Fibroblast of peridontal ligament (primary cell): ENCODE data around the gene THBS3.
"Not testable (repeated sequence)": the region's sequence is repeated elsewhere in the genome, so short reads cannot be mapped to it uniquely, and the experiment has no call there.

Experiments used
- DNase-seq: peaks from one replicate; pipeline ENCODE4 v3.0.0-alpha.2; 2010; ENCODE audit errors: extremely low read depth

Gene THBS3

DNA sequence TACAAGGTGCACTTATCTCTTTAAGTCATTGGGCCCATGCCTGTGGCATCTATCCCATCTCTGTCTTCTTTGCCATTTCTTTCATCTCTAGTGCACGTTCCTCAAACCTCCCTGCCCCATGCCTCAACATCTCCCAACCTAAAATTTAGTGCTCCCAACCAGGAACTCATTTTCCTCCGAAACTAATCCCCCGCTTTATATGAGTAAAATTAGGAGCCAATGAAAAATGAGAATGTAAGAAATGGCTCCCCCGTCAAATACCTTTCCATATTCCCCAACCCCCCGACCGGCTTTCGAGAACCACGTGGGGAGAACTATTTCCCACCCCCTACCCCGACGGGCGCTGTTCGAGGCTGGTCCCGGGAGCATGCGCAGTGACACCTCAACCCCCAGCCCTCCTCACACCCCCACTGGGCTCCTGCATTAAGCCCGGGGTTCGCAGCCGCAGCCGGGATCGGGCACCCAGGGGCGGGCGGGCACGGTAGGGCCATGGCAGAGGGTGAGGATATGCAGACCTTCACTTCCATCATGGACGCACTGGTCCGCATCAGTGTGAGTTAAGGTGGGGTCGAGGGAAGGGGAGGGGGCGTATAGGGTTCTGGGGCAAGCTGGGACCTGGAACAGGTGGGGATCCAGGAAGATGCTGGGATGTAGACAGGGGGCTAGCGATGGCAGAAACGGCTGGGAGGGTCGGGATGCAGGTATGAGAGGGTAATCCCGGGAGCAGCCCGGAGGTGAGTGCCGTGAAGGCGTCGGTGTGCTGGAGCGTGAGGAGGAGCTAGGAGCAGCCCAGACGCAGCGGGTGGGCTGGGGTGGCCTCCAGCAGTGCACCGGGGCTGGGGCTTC is 34.0 kb downstream of the THBS3 start, which contains the start of gene TRIM46:
Gene TRIM46 (plus strand): TSS at position 372 of the 846 bp plus-strand sequence. CDS start 118 bp downstream, at position 490.
- peak; percentile 37 for DNase-seq

DNA sequence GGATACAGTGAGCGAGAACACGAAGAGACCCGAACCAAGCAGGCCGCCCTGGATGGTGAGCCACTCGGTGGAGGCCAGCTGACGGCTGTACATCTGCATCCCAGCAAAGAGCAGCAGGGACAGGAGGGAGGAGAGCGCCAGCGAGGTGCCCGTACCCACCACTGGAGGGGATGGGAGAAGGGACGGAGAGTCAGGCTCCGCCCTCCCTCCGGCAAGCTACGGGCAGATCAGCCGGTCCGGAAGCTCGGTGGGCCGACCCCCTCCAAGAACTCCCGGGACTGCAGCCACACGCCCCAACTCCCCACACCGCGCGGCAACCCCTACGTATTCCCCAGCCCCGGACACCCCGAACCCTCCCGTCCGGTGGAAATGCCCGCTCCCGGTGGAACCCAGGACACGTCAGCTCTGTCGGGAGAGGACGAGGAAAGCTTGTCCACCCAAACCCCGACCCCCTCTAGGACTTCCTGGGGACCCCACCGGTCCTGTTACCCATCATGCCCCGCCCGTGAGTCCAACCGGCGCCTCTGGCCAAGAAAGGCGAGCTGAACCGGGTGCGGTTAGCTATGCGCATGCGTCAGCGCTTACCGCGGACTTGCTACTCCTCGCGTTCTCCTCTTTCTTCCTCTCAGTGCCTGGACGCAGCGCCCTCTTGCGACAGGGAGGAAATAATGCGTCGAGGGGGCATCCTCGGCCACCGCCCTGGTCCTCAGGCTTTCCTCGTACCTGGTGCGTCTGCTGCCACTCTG is 34.8 kb downstream of the THBS3 start, which contains the start of gene KRTCAP2:
Gene KRTCAP2 (minus strand): TSS at position 573 of the 746 bp plus-strand sequence. CDS start 80 bp downstream, at position 493.
- DNase-seq = peak; percentile 96

- no peak for DNase-seq
Measured at GRCh38 chr1:155171836-155172731, 35.6 kb downstream of the THBS3 start.

DNA sequence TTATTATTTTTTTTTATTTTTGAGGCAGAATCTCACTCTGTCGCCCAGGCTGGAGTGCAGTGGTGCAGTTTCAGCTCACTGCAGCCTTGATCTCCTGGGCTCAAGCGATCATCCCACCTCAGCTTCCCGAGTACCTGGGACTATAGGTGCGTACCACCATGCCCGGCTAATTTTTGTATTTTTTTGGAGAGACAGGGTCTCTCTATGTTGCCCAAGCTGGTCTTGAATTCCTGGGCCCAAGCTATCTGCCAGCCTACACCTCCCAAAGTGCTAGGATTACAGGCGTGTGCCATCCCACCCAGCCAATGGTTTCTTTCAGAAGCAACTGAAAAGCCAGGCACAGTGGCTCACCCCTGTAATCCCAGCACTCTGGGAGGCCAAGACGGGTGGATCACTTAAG is 36.9 kb downstream of the THBS3 start:
- DNase-seq = no peak

DNA sequence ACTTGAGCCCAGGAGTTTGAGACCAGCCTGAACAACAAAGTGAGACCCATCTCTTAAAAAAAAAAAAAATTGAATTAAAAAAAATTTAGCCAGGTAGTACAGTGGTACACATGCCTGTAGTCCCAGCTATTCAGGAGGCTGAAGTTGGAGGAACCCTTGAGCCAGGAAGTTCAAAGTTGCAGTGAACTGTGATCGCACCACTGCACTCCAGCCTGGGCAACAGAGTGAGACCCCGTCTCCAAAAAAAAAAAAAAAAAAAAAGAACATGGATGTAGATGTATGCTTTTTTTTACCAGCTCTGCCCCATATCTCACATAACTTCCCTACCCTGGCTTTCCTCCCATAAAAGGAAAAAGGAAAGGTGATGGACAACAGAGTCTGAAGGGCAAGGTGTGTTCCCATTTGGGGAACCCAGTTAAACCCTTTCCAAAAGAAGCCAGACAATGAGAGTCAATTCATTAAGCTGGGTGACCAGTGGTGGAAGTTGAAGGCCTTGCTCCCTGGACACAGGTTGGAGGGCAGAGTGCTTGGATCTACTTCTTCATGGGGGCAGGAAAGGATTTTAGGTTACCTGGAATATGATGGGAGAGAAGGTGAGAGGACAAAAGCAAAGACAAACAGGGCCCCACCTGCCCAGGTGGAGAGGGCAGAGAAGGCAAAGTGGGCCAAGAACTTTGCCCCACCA is 37.5 kb downstream of the THBS3 start:
- no peak for DNase-seq

DNA sequence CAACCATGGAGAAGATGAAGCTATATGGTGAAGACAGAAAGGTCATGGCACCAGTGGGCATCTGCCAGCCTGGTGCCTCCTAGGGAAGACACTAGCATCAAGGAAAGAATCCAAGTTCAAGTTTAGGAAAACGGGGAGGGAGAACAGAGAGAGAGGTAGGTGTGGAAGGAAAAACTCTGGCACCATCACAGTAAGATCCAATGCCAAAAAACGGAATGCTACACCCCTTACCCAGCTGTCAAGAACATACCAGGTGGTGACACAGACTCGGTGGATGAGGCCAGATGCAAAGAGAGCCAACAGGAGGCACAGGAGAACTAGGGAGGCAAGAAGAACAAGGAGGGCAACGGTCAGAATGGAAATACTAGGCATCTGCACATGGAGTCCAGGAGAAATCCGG is 38.2 kb downstream of the THBS3 start:
- DNase-seq = no peak

GRCh38 chr1:155168456-155169210 is 39.1 kb downstream of the THBS3 start:
- no peak for DNase-seq

- not testable (repeated sequence) for DNase-seq
Measured at GRCh38 chr1:155168105-155168445, 39.6 kb downstream of the THBS3 start.

- DNase-seq = peak; percentile 81
Measured at GRCh38 chr1:155167166-155168104, 40.3 kb downstream of the THBS3 start.

- DNase-seq = no peak
Measured at GRCh38 chr1:155166471-155167165, 41.1 kb downstream of the THBS3 start.

DNA sequence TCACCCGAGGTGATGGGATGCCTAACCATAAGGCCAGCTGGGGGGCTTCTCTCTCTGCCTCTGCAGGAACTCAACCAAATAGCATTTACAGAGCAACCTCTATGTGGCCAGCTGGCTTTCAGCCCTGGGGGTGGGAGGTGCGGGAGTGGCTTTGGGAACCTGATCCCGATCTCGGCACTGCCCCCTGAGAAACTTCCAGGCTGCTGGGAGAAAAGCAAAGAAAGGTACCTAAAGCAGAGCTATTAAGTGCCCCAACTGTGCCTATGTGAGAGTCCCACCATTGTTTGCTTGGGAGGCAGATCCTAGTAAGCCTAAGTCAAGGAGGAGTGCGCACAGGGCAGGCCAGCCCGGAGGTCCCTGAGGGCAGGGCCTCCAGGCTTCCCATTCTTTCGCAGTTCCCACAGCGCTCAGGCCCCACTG is 41.6 kb downstream of the THBS3 start:
- DNase-seq = no peak

DNA sequence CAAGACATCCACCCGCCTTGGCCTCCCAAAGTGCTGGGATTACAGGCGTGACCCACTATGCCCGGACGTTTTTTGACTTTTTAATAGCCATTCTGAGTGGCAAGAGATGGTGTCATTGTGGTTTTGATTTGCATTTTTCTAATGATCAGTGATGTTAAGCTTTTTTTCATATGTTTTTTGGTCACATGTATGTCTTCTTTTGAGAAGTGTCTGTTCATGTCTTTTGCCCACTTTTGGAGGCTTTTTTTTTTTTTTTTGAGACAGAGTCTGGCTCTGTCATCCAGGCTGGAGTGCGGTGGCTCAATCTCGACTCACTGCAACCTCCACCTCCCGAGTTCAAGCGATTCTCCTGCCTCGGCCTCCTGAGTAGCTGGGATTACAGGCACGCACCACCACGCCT is 43.1 kb downstream of the THBS3 start:
- not testable (repeated sequence) for DNase-seq

DNA sequence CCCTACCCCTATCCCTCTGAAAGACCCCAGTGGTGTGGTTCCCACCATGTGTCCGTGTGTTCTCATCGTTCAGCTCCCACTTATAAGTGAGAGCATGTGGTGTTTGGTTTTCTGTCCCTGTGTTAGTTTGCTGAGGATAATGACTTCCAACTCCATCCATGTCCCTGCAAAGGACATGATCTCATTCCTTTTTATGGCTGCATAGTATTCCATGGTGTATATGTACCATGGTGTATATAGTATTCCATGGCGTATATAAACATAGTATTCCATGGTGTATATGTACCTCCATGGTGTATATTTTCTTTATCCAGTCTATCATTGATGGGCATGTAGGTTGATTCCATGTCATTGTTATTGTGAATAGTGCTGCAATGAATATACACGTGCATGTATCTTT is 43.9 kb downstream of the THBS3 start:
- DNase-seq = not testable (repeated sequence)

DNA sequence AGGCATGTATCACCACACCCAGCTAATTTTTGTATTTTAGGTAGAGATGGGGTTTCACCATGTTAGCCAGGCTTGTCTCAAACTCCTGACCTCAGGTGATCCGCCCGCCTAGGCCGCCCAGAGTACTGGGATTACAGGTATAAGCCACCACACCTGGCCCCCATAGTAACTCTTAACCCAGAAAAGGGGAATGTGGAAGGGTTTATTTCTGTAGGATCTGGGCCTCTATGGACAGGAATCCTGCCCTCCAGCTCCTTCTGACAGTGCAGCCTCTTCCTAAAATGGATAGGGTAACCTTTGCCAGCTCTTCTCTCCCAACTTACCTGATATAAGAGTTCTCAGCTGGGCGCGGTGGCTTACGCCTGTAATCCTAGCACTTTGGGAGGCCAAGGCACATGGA is 45.1 kb downstream of the THBS3 start:
- not testable (repeated sequence) for DNase-seq

DNA sequence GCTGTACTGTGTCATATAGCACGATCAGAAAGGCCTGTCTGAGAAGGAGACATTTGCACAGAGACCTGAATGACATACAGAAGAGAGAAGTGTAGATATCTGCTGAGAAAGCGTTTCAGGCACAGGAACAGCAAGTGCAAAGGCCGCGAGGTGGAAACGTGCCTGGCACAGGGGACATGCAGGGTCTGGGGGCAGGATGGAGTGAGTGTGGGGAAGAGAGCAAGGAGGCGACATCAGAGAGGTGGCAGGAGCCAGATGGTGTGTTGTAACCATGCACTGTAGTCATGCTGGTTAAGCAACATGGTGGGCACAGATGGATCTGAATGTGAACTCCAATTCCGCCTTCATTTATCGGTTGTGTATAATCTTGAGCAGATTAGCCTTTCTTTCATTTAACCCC is 47.6 kb downstream of the THBS3 start:
- DNase-seq = no peak

- no peak for DNase-seq
Measured at GRCh38 chr1:155158991-155159390, 48.7 kb downstream of the THBS3 start.

GRCh38 chr1:155155996-155156643 is 51.6 kb downstream of the THBS3 start:
- not testable (repeated sequence) for DNase-seq
